ENCODE results near the gene RDH13. TPM values are rescaled to one million over a fixed set of nuclear protein-coding genes. Genes with fewer than 3 reads are reported as not detected.

Gene RDH13
- polyA plus RNA-seq, 1 of the 3 experiments (the other 2 are of a cell fraction), result 9.6 TPM

DNA sequence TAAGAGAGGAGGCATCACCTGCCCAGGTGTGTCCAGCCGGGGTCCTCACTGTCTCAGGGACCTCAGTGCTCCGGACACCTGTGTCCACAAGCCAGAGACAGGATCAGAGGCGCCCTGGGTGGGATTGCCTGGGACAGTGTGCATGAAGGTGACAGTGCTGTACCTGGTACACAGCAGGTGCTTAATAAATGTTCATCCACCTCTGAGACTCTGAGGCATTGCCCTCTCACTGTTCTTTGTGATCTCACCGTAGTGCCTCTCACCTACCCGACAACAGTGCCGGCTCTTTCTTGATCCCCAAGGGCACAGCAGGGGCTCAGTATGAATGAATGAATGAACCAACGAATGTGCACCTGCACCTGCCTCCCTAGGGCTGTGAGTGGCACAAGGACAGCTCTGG is 9.2 kb downstream of the RDH13 start:
- ChIA-PET POLR2A (no interaction called here), CTCF (no interaction called here)
- no peak overlapping the region for H3K27ac ChIP-seq (ENCODE audit: low read depth in 2 of 2, low read length in 1 of 2)
- H3K27me3 ChIP-seq (ENCODE audit: insufficient read depth), result no peaks in the 10 kb centered on the region
- H3K79me2 ChIP-seq (ENCODE audit: insufficient read depth), result no peaks in the 10 kb centered on the region
- H4K20me1 ChIP-seq (ENCODE audit: insufficient read depth), result no peaks in the 10 kb centered on the region
- H3K4me2 ChIP-seq, result no peak overlapping the region
- H3K9ac ChIP-seq, result no peak overlapping the region
- no peak overlapping the region for H2AFZ ChIP-seq (ENCODE audit: low read depth)
- no peaks in the 10 kb centered on the region for H3F3A ChIP-seq (replicated peaks; ENCODE audit: insufficient read depth)
- H3K36me3 ChIP-seq (replicated peaks in 1 of 2; ENCODE audit: control insufficient read depth in 1 of 2, insufficient read depth in 2 of 2, low read length in 1 of 2), result peaks cover 20 to 30% of the 10 kb centered on the region in 2 experiments
- H3K4me3 ChIP-seq (ENCODE audit: low read depth in 2 of 2, low read length in 1 of 2), result no peak overlapping the region
- H3K9me2 ChIP-seq, result no peaks in the 10 kb centered on the region
- H3K4me1 ChIP-seq (ENCODE audit: control insufficient read depth in 1 of 2, insufficient read depth in 2 of 2, low read depth in 1 of 2, low read length in 1 of 2), result no peaks in the 10 kb centered on the region
- WGBS (ENCODE audit: low lambda C conversion rate), result 95% methylated on average over 7 of the region's 7 CpGs
- no peak for TF ChIP-seq RFX5 (IDR thresholded peaks at IDR 0.05; ENCODE audit: low read length)
- DNase-seq, result no peak
- H3K9me3 ChIP-seq, result no peaks in the 10 kb centered on the region

DNA sequence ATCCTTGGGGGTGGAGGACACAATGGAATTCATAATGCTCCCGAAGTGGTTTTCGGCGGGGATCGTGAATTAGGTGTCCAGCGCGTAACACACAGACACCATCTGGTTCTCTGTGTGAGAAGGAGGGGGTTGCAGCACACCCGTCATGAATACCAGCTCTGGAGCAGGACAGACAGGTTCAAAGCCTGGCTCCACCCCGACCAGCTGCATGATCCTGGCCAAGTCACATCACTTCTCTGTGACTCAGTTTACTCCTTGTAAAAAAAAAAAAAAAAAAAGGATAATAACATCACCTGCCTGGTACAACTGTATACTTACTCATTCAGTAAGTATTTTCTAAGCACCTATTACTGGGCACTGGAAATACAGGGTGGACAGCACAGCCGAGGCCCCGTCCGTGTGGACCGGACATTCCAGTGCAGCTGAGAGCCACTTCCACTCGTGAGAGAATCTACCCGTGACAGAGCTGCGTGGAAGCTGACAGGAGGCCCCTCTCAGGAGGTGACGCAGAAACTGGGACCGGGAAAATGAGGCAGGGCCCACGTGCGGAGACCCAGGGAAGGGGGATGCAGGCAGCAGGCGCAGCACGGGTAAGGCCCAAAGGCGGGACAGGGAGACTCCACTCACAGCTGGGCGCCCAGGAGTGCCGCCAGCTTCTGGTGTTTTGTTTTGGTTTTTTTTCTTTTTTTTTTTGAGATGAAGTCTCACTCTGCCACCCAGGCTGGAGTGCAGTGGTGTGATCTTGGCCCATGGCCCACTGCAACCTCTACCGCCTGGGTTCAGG is 12.0 kb downstream of the RDH13 start:
- Histone ChIP-seq H3K4me3 (ENCODE audit: low read depth in 2 of 2, low read length in 1 of 2) (no peak overlapping the region), H3K9ac (no peak overlapping the region), H3K4me1 (ENCODE audit: control insufficient read depth in 1 of 2, insufficient read depth in 2 of 2, low read depth in 1 of 2, low read length in 1 of 2) (no peaks in the 10 kb centered on the region), H3F3A (replicated peaks; ENCODE audit: insufficient read depth) (no peaks in the 10 kb centered on the region), H3K27me3 (ENCODE audit: insufficient read depth) (no peaks in the 10 kb centered on the region), H4K20me1 (ENCODE audit: insufficient read depth) (no peaks in the 10 kb centered on the region), H3K4me2 (no peak overlapping the region), H2AFZ (ENCODE audit: low read depth) (no peak overlapping the region), H3K36me3 (replicated peaks in 1 of 2; ENCODE audit: control insufficient read depth in 1 of 2, insufficient read depth in 2 of 2, low read length in 1 of 2) (peaks cover 8 to 35% of the 10 kb centered on the region in 2 experiments), H3K27ac (ENCODE audit: low read depth in 2 of 2, low read length in 1 of 2) (no peak overlapping the region), H3K9me2 (no peaks in the 10 kb centered on the region), H3K9me3 (no peaks in the 10 kb centered on the region), H3K79me2 (ENCODE audit: insufficient read depth) (no peaks in the 10 kb centered on the region)
- 94% methylated on average over 25 of the region's 25 CpGs for WGBS (ENCODE audit: low lambda C conversion rate)
- TF ChIP-seq EZH2phosphoT487 (IDR thresholded peaks at IDR 0.05; ENCODE audit: borderline replicate concordance, low read depth) (no peak), RXRA (IDR thresholded peaks at IDR 0.05; ENCODE audit: borderline replicate concordance, low read depth) (no peak), RAD21 (IDR thresholded peaks at IDR 0.05; ENCODE audit: low read length) (no peak), MEF2A (IDR thresholded peaks at IDR 0.05; ENCODE audit: borderline replicate concordance, low read depth) (no peak), MXI1 (IDR thresholded peaks at IDR 0.05; ENCODE audit: low read depth, low read length) (no peak), FOSL2 (IDR thresholded peaks at IDR 0.05; ENCODE audit: borderline replicate concordance, low read depth) (no peak), SIN3A (IDR thresholded peaks at IDR 0.05; ENCODE audit: borderline replicate concordance, low read depth, low read length) (no peak), NFIC (IDR thresholded peaks at IDR 0.05; ENCODE audit: borderline replicate concordance) (no peak)
- ChIA-PET POLR2A (no interaction called here), CTCF (interaction anchor here (1.0 kb wide), 1 partner anchor 581 kb away, joined by 3 read pairs; no protein-coding TSS in a partner anchor)
- no peak for DNase-seq

DNA sequence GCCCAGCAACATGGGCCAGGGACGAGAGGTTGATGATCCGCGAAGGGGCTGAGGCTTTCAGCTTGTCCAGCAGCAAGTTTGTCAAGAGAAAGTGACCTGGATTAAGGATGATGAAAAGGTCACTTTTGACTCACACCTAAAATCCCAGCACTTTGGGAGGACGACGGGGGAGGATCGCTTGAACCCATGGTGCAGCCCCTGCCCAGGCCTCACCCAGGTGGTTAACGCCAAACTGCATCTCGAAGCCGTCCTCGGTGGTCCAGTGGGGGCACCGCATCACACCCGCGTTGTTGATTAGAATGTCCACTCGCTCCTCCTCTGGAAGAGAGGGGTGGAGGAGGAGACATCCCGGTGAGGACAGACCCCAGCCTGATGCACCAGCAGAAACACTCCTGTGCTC is 14.5 kb downstream of the RDH13 start:
- POLR2A ChIA-PET, result no interaction called here
- Histone ChIP-seq H3K4me3 (ENCODE audit: low read depth in 2 of 2, low read length in 1 of 2) (no peak overlapping the region), H2AFZ (ENCODE audit: low read depth) (no peak overlapping the region), H3K9me3 (no peaks in the 10 kb centered on the region), H3K9ac (no peak overlapping the region), H3K27me3 (ENCODE audit: insufficient read depth) (no peaks in the 10 kb centered on the region), H3K4me2 (no peak overlapping the region), H3K27ac (ENCODE audit: low read depth in 2 of 2, low read length in 1 of 2) (no peak overlapping the region), H3K4me1 (ENCODE audit: control insufficient read depth in 1 of 2, insufficient read depth in 2 of 2, low read depth in 1 of 2, low read length in 1 of 2) (no peaks in the 10 kb centered on the region), H3K79me2 (ENCODE audit: insufficient read depth) (no peaks in the 10 kb centered on the region), H4K20me1 (ENCODE audit: insufficient read depth) (no peaks in the 10 kb centered on the region), H3K36me3 (replicated peaks in 1 of 2; ENCODE audit: control insufficient read depth in 1 of 2, insufficient read depth in 2 of 2, low read length in 1 of 2) (peaks cover 0 to 45% of the 10 kb centered on the region in 2 experiments), H3K9me2 (no peaks in the 10 kb centered on the region), H3F3A (replicated peaks; ENCODE audit: insufficient read depth) (no peaks in the 10 kb centered on the region)
- no peak for DNase-seq
- CTCF ChIA-PET, result no interaction called here
- WGBS (ENCODE audit: low lambda C conversion rate), result 94% methylated on average over 12 of the region's 15 CpGs
- no peak for TF ChIP-seq POLR2AphosphoS5 (IDR thresholded peaks at IDR 0.05; ENCODE audit: low read depth, low read length)
- TF ChIP-seq, protein P1, sequence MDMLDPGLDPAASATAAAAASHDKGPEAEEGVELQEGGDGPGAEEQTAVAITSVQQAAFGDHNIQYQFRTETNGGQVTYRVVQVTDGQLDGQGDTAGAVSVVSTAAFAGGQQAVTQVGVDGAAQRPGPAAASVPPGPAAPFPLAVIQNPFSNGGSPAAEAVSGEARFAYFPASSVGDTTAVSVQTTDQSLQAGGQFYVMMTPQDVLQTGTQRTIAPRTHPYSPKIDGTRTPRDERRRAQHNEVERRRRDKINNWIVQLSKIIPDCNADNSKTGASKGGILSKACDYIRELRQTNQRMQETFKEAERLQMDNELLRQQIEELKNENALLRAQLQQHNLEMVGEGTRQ (IDR thresholded peaks at IDR 0.05; ENCODE audit: borderline replicate concordance, low read depth, low read length), result no peak
- TF ChIP-seq, protein P2, sequence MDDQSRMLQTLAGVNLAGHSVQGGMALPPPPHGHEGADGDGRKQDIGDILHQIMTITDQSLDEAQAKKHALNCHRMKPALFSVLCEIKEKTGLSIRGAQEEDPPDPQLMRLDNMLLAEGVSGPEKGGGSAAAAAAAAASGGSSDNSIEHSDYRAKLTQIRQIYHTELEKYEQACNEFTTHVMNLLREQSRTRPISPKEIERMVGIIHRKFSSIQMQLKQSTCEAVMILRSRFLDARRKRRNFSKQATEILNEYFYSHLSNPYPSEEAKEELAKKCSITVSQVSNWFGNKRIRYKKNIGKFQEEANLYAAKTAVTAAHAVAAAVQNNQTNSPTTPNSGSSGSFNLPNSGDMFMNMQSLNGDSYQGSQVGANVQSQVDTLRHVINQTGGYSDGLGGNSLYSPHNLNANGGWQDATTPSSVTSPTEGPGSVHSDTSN (IDR thresholded peaks at IDR 0.05), result no peak
- no peak for TF ChIP-seq RFX5 (IDR thresholded peaks at IDR 0.05; ENCODE audit: low read length)
- no peak for TF ChIP-seq MEF2A (IDR thresholded peaks at IDR 0.05; ENCODE audit: borderline replicate concordance, low read depth)
- no peak for TF ChIP-seq FOXM1 (IDR thresholded peaks at IDR 0.05; ENCODE audit: low read depth)
- TF ChIP-seq, protein P3, sequence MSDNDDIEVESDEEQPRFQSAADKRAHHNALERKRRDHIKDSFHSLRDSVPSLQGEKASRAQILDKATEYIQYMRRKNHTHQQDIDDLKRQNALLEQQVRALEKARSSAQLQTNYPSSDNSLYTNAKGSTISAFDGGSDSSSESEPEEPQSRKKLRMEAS (IDR thresholded peaks at IDR 0.05; ENCODE audit: low read depth), result no peak
- TF ChIP-seq, protein P4, sequence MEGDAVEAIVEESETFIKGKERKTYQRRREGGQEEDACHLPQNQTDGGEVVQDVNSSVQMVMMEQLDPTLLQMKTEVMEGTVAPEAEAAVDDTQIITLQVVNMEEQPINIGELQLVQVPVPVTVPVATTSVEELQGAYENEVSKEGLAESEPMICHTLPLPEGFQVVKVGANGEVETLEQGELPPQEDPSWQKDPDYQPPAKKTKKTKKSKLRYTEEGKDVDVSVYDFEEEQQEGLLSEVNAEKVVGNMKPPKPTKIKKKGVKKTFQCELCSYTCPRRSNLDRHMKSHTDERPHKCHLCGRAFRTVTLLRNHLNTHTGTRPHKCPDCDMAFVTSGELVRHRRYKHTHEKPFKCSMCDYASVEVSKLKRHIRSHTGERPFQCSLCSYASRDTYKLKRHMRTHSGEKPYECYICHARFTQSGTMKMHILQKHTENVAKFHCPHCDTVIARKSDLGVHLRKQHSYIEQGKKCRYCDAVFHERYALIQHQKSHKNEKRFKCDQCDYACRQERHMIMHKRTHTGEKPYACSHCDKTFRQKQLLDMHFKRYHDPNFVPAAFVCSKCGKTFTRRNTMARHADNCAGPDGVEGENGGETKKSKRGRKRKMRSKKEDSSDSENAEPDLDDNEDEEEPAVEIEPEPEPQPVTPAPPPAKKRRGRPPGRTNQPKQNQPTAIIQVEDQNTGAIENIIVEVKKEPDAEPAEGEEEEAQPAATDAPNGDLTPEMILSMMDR (IDR thresholded peaks at IDR 0.05), result no peak
- TF ChIP-seq NFIC (IDR thresholded peaks at IDR 0.05; ENCODE audit: borderline replicate concordance), result no peak
- TF ChIP-seq, protein P5, sequence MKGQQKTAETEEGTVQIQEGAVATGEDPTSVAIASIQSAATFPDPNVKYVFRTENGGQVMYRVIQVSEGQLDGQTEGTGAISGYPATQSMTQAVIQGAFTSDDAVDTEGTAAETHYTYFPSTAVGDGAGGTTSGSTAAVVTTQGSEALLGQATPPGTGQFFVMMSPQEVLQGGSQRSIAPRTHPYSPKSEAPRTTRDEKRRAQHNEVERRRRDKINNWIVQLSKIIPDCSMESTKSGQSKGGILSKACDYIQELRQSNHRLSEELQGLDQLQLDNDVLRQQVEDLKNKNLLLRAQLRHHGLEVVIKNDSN (IDR thresholded peaks at IDR 0.05; ENCODE audit: borderline replicate concordance, low read depth), result no peak
- TF ChIP-seq GATA2 (CRISPR knock-in tag; IDR thresholded peaks at IDR 0.05), result no peak
